HT-29 (cell line): ENCODE results near the gene MYH3. TPM values are rescaled to one million over a fixed set of nuclear protein-coding genes. Genes with fewer than 3 reads are reported as not detected.
A peak's percentile ranks its signal among the peaks of the same experiment; 100 is the strongest.

Experiments used
- DNase-seq: peaks from one replicate; pipeline ENCODE4 v3.0.0-alpha.2; 2015; ENCODE audit warnings: low spot score
- total RNA-seq: library from RNA; depleted of rRNA; stranded (reverse); fragments of >200 nt; shearing (Covaris generic); gene quantifications from 2 replicates; pipeline ENCODE4 v1.2.3, GENCODE V29; 2014; rRNA removed

The MYH3 gene
- total RNA-seq, 1 experiment from 2014 or later: 0.25 TPM

- DNase-seq: peak; percentile 69
Measured at GRCh38 chr17:10614536-10615155, 42.5 kb downstream of the MYH3 start.

DNA sequence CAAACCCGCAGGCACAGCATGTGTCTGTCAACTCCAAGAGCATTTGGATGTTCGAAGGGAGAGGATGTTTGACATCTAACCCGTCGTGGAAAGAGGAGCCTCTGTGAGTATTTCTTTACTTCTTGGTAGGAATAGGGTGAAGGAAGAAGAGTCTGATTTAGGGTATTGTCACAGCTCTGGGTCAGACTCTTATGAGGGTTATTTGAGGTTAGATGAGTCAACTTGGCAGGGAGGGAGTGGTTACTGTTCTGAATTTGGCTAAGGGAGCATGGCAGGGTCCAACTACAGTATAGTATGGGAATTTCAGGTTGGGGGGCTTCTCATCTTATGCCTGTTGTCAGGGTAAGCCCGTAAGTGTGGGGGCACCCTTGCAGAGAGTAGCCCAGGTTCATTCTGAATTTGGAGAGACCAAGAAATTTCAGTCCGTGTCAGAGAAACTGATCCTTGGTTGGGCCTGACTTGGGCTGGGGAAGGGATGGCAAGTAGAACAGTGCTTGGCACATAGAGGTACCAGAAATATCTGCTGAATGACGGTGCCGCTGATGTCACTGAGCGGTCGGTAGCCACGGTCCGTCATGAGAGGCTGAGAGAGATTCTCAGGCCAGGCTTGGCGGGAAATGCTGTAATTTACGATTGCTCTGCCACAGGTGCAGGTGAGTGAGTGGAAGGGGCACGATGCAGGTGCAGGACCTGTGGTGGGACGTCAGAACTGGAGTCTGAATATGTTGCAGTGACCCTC, 43.2 kb downstream of the MYH3 start:
- DNase-seq: no peak

DNA sequence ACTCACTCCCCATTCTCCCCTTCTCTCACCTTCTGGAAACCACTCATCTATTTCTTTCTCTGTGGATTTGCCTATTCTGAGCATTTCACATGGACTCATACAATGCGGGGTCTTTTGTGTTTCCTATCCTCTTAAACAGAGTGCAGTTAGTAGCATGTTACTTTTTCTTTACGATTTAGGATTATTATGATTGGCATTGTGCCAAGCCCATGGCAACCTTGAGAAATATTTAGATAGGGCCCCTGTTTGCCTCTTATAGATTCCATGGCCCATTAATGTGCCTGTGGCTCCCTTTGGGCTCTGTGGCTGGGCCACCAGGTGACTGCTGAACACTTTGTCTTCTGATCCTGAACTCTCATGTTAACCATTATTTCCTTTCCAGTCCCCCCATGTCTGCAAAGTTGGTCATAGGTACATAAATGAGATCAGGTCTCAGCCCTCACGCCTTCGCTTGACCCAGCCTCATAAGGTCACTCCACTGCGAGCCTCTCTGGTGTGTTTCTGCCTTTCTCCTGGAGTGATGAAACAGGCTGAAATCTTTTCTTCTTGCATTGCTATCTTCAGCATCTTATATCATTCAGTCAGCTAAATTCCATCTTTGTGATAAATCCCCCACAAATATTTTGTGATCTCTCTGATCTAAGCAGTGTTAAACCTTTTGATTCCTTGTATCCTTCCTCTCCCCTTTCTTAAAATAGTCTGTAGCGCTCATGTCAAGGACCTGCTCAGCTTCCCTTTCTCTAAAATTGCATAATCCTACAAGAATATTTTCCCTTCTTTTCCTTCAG, 44.0 kb downstream of the MYH3 start:
- no peak for DNase-seq

DNA sequence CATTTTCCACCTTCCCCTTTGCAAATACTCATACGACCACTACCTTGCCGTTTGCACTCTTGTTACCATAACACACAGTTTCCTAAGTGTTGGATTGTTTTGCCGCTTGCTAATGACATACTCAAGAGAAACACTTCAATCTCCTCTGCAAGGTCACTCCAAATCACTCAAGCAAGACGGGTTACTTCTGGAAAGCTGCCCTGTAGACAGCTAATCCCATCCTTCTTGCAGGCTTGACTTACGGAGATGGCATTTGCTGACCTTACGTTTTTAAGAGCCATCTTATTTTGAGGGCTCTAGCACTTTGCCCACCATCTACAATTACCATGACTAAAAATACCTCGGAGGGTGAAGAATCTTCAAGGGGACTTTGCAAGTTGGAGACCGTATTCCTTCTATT, 46.2 kb downstream of the MYH3 start:
- DNase-seq: no peak

- no peak for DNase-seq
Measured at GRCh38 chr17:10608244-10608643, 48.9 kb downstream of the MYH3 start.

GRCh38 chr17:10606110-10606509, 51.0 kb downstream of the MYH3 start:
- DNase-seq: no peak

- no peak for DNase-seq
Measured at GRCh38 chr17:10605221-10605783, 51.8 kb downstream of the MYH3 start.

- DNase-seq: no peak
Measured at GRCh38 chr17:10604521-10604920, 52.6 kb downstream of the MYH3 start.

DNA sequence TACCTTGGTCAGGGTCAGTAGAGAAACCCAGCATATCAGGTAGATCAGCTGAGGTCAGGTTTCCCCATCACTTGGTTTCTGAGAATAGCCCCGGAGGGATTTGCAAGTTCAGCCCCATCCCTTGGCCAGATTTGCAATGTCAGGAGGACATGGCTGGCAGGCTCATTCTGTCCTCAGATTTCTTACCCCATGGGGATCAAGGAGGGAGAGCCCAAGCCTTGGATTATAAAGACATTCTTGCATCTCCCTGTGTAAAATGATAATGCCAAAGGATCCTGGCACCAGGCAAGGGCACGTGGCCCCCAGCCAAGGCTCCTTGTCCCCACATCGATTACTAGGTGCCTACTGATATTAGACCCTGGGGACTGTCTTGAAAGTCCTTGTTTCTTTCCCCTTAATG, 53.2 kb downstream of the MYH3 start:
- DNase-seq: no peak

DNA sequence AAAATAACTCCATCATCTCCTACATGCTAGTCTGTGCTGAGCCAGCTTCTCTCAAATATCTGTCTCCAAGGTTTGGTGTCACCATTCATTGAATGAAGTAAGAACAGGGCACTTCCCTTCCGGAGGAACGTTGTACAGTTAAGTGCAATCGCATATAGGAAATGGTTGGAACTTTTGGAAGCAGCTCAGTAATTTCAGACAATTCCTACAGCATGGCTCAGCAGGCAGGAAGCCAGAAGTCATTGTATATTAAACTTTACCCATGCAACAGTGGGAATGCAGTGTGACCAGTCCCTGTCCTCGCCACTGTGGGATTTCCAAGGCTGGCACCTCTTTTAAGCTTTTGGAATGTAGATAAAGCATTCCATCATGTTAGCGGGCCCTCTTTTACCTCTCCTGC, 56.5 kb downstream of the MYH3 start:
- no peak for DNase-seq

DNA sequence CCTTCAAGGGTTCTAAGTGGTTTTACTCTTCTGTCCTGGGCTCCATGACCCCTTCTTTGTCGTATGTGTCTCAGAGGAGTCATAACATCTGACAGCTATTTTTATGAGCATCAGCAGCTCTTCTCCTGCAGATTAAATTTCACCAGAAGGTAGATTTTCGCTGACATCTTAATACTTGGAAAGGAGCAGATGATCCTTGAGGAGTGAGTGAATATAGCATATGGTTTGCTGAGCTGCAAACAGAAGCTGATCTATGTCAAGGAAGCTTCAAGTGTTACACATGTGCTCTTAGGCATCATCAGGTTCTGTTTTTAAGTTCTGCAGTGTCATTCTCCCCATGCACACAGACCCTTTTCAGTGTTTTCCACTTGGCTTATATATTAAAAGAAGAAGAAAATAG, 58.5 kb downstream of the MYH3 start:
- no peak for DNase-seq

GRCh38 chr17:10589553-10590145, 67.5 kb downstream of the MYH3 start:
- DNase-seq: no peak

GRCh38 chr17:10585529-10585928, 71.6 kb downstream of the MYH3 start:
- DNase-seq: no peak

- DNase-seq: no peak
Measured at GRCh38 chr17:10583834-10584233, 73.3 kb downstream of the MYH3 start.

GRCh38 chr17:10579270-10579669, 77.8 kb downstream of the MYH3 start:
- DNase-seq: no peak

Other genes with a start within 250 kb of the MYH3 start
- not detected in 2 replicates for gene MYH8, start 235.4 kb downstream of the MYH3 start, total RNA-seq
- gene MYH4, start 187.8 kb downstream of the MYH3 start, total RNA-seq: not detected in 2 replicates
- gene MYH1, start 138.8 kb downstream of the MYH3 start, total RNA-seq: not detected in 2 replicates
- gene MYH2, start 107.7 kb downstream of the MYH3 start, total RNA-seq: not detected in 2 replicates
- 52.4 and 55.8 TPM in 2 replicates for gene SCO1, start 40.2 kb upstream of the MYH3 start, total RNA-seq
- 1.4 and 2.7 TPM in 2 replicates for gene ADPRM, start 40.3 kb upstream of the MYH3 start, total RNA-seq
- not detected in 2 replicates for gene TMEM220, start 72.7 kb upstream of the MYH3 start, total RNA-seq
- gene TMEM238L, start 146.8 kb upstream of the MYH3 start, total RNA-seq: 4.7 and 4.8 TPM in 2 replicates
- not detected in 2 replicates for gene PIRT, start 180.8 kb upstream of the MYH3 start, total RNA-seq